HEK293T (cell line): ENCODE data around the gene HDX.

Source experiments
- BHLHE40 ChIP-seq: fragments of 450-650 bp; IDR thresholded peaks from 2 replicates; pipeline ENCODE4 v1.6.1; 2016; ENCODE audit warnings: mild to moderate bottlenecking, moderate library complexity, borderline replicate concordance
- ELF4 ChIP-seq: fragments of 450-650 bp; IDR thresholded peaks from 2 replicates; pipeline ENCODE4 v1.6.1; 2017; ENCODE audit warnings: antibody characterized with exemption
- FOXK2 ChIP-seq: fragments of 450-650 bp; IDR thresholded peaks from 2 replicates; pipeline ENCODE4 v1.6.1; 2016; ENCODE audit warnings: mild to moderate bottlenecking
- FOXM1 ChIP-seq: fragments of 450-650 bp; IDR thresholded peaks from 2 replicates; pipeline ENCODE4 v1.6.1; 2017; ENCODE audit warnings: mild to moderate bottlenecking, borderline replicate concordance
- HDGF ChIP-seq: fragments of 450-650 bp; IDR thresholded peaks from 2 replicates; pipeline ENCODE4 v1.6.1; 2017; ENCODE audit warnings: antibody characterized with exemption, borderline replicate concordance
- SP1 ChIP-seq: fragments of 450-650 bp; IDR thresholded peaks from 2 replicates; pipeline ENCODE4 v1.6.1; 2017
- SUZ12 ChIP-seq: fragments of 450-650 bp; IDR thresholded peaks from 2 replicates; pipeline ENCODE4 v1.6.1; 2016; ENCODE audit warnings: mild to moderate bottlenecking
- TARDBP ChIP-seq: fragments of 450-650 bp; IDR thresholded peaks from 2 replicates; pipeline ENCODE4 v1.6.1; 2016
- ZNF384 ChIP-seq: fragments of 450-650 bp; IDR thresholded peaks from 2 replicates; pipeline ENCODE4 v1.6.1; 2016

DNA sequence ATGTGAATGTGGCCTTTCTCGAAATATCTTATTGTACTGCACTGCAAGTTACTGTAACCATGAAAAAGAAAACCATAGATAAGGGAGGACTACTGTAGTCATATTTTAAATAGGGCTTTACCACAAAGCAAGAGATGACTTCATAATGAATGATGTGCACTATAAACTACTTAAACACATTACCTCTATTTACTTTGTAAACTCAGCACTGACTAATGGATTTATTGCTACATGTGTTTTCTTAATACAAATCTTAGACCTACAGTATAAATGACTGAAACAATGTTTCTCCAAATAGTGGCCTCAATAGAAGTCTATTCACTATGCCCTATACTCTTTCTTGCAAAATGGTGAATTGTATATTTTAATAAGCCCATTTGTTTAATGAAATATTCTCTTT, 61.1 kb downstream of the HDX start:
- TF ChIP-seq ZNF384: no peak
- no peak for TF ChIP-seq SP1
- no peak for TF ChIP-seq HDGF
- TF ChIP-seq ELF4: no peak
- no peak for TF ChIP-seq SUZ12
- TF ChIP-seq FOXM1: no peak
- no peak for TF ChIP-seq FOXK2
- TF ChIP-seq BHLHE40: no peak
- no peak for TF ChIP-seq TARDBP
